Osteocyte (in vitro differentiated cells): Measurements from ENCODE around the gene ZBP1. TPM values are rescaled to one million over a fixed set of nuclear protein-coding genes. Genes with fewer than 3 reads are reported as not detected.
"Not testable (repeated sequence)": the region's sequence is repeated elsewhere in the genome, so short reads cannot be mapped to it uniquely, and the experiment has no call there.

Experiments
- DNase-seq: peaks from one replicate; pipeline ENCODE4 v3.0.0; 2021; ENCODE audit warnings: mixed read lengths; ENCODE audit not compliant: unreplicated experiment; ENCODE audit errors: extremely low spot score
- H3K27ac Mint-ChIP-seq: one replicate; pipeline ENCODE4 v1.8.0; 2021; ENCODE audit warnings: mild to moderate bottlenecking, mixed read lengths; ENCODE audit not compliant: unreplicated experiment
- H3K27me3 Mint-ChIP-seq: one replicate; pipeline ENCODE4 v1.8.0; 2021; ENCODE audit warnings: mixed read lengths; ENCODE audit not compliant: unreplicated experiment
- H3K36me3 Mint-ChIP-seq: one replicate; pipeline ENCODE4 v1.8.0; 2021; ENCODE audit warnings: mixed read lengths; ENCODE audit not compliant: unreplicated experiment
- H3K4me1 Mint-ChIP-seq: one replicate; pipeline ENCODE4 v1.8.0; 2021; ENCODE audit warnings: mixed read lengths; ENCODE audit not compliant: unreplicated experiment
- H3K4me3 Mint-ChIP-seq: one replicate; pipeline ENCODE4 v1.8.0; 2021; ENCODE audit warnings: mild to moderate bottlenecking, moderate library complexity, mixed read lengths; ENCODE audit not compliant: unreplicated experiment
- H3K9me3 Mint-ChIP-seq: one replicate; pipeline ENCODE4 v1.8.0; 2021; ENCODE audit warnings: mixed read lengths; ENCODE audit not compliant: unreplicated experiment
- total RNA-seq: library from RNA; stranded (reverse); gene quantifications from 2 replicates; pipeline ENCODE4 v1.2.1, GENCODE V29; 2021
- TF ChIP-seq, protein P1 (sequence below): fragments of 200-600 bp; sonication (generic); IDR thresholded peaks from 2 replicates; pipeline ENCODE4 v1.5.0; 2021; ENCODE audit warnings: antibody characterized with exemption, mild to moderate bottlenecking, moderate library complexity

Gene ZBP1
- total RNA-seq, 1 donor from 2014 or later: not detected

DNA sequence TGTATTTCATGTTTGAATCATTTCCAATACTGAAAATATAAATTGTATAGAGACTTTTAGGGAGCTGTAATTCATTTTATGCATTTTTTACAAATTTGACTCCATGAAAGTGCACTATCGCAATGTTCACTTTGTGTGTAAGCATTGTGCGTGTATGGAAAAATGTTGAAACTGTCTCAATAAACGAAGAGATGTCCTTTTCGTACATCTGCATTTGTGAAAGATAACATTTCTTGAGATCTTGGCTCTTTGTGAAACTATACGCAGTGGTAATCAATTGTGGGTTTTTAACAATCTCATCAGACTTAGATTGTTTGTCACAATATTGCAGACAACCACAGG is 18.6 kb upstream of the ZBP1 start:
- H3K36me3 Mint-ChIP-seq: peaks cover 3% of the 10 kb centered on the region
- H3K27ac Mint-ChIP-seq: no peak overlapping the region
- TF ChIP-seq, protein P1, sequence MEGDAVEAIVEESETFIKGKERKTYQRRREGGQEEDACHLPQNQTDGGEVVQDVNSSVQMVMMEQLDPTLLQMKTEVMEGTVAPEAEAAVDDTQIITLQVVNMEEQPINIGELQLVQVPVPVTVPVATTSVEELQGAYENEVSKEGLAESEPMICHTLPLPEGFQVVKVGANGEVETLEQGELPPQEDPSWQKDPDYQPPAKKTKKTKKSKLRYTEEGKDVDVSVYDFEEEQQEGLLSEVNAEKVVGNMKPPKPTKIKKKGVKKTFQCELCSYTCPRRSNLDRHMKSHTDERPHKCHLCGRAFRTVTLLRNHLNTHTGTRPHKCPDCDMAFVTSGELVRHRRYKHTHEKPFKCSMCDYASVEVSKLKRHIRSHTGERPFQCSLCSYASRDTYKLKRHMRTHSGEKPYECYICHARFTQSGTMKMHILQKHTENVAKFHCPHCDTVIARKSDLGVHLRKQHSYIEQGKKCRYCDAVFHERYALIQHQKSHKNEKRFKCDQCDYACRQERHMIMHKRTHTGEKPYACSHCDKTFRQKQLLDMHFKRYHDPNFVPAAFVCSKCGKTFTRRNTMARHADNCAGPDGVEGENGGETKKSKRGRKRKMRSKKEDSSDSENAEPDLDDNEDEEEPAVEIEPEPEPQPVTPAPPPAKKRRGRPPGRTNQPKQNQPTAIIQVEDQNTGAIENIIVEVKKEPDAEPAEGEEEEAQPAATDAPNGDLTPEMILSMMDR: no peak
- H3K4me1 Mint-ChIP-seq: peaks cover 3% of the 10 kb centered on the region
- peaks cover 73% of the 10 kb centered on the region for H3K27me3 Mint-ChIP-seq
- DNase-seq: no peak
- H3K4me3 Mint-ChIP-seq: no peak overlapping the region
- H3K9me3 Mint-ChIP-seq: peaks cover 25% of the 10 kb centered on the region

DNA sequence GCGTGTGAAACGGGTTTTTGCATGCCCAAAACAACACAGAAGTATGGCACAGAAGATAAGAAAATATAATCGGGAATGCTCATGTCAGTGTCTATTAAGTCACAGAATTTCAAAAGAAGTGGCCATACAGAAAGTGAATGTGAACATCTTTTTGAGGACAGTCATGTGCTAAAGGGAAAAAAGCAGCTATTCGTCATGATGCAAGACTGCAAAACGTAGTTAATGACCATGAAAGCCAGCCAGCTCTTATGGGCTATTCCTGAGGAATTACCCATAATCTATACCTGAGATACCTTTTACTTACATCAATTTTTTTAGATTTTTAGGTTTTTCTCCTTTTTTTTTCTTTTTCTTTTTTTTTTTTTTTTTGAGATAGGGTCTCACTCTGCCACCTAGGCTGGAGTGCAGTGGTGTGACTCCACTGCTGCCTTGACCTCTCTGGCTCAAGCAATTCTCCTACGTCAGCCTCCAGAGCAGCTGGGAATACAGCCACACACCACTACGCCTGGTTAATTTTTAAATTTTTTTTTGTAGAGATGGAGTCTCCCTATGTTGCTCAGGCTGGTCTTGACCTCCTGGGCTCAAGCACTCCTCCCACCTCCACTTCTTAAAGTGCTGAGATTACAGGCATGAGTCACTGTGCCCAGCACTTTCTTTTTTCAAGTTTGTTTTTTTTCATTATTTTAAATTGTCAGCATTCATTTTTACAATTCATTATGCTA is 18.1 kb upstream of the ZBP1 start:
- peaks cover 3% of the 10 kb centered on the region for H3K4me1 Mint-ChIP-seq
- peaks cover 3% of the 10 kb centered on the region for H3K36me3 Mint-ChIP-seq
- no peak overlapping the region for H3K4me3 Mint-ChIP-seq
- peaks cover 71% of the 10 kb centered on the region for H3K27me3 Mint-ChIP-seq
- TF ChIP-seq, protein P1: no peak
- DNase-seq: no peak
- H3K9me3 Mint-ChIP-seq: peaks cover 22% of the 10 kb centered on the region
- H3K27ac Mint-ChIP-seq: no peak overlapping the region

DNA sequence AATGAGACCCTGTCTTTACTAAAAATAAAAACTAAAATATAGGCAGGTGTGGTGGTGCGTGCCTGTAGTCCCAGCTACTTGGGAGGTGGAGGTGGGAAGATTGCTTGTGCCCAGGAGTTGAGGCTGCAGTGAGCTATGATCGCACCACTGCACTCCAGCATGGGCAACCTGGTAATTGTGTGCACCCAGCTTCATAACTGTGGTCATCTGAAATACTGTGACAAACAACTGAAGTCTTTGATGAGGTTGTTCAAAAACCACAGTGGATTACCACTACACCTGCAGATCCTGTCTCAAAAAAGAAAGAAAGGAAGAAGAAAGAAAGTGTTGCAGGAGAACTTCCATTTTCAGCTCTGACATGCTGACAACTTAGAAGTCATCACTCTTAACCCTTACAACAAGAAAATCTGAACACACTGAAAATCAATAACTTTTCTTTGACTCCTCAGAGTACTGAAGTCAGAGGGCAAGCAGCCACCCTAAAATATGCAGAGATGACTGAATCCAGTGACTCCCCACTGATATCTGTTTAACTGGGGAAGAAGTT is 13.8 kb upstream of the ZBP1 start:
- peaks cover 57% of the 10 kb centered on the region for H3K27me3 Mint-ChIP-seq
- peaks cover 3% of the 10 kb centered on the region for H3K36me3 Mint-ChIP-seq
- peaks cover 3% of the 10 kb centered on the region for H3K4me1 Mint-ChIP-seq
- H3K4me3 Mint-ChIP-seq: no peak overlapping the region
- TF ChIP-seq, protein P1: no peak
- no peak overlapping the region for H3K27ac Mint-ChIP-seq
- DNase-seq: no peak
- H3K9me3 Mint-ChIP-seq: peaks cover 17% of the 10 kb centered on the region

DNA sequence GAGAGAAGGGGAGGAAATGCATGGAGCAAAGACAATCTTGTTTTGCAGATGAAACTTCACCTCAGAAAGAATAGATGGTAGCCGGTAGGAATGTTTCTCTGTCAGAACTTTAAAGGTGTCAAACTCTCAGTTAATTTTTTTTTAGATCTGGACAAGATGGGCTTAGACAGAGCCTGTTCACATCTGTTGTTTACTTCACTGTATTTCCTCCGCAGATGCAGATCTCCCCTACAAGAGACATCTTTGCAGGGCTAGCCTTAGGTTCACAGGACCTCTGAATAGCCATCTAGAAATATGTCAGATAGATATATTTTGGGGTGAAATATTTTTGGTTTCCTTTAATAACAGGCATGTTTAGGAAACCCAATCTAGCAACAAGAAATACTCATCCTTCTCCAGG is 12.1 kb upstream of the ZBP1 start:
- Mint-ChIP-seq H3K4me1 (peaks cover 6% of the 10 kb centered on the region), H3K36me3 (peaks cover 3% of the 10 kb centered on the region), H3K27ac (no peak overlapping the region), H3K27me3 (peaks cover 52% of the 10 kb centered on the region), H3K4me3 (no peak overlapping the region), H3K9me3 (peaks cover 17% of the 10 kb centered on the region)
- no peak for DNase-seq
- TF ChIP-seq, protein P1: no peak

DNA sequence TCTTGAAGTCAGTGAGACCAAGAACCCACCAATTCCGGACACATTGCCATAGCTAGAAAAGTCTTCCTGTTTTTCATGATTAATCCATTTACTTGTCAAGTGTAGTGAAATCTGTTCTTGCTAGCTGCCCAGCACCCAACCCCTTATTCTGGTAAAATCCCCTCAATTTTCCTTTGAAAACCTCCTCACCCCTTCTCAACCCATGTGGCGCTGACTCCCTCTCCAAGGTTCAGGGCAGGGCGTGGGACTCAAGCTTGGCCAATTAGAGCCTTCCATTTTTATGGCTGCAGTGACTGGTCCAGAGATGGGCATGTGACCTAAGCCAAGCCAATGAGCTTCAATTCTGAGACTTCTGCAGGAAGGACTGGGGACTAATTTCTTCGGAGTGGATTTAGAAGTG is 9.8 kb upstream of the ZBP1 start:
- no peak overlapping the region for H3K4me3 Mint-ChIP-seq
- TF ChIP-seq, protein P1: no peak
- H3K36me3 Mint-ChIP-seq: no peaks in the 10 kb centered on the region
- H3K9me3 Mint-ChIP-seq: no peaks in the 10 kb centered on the region
- H3K27ac Mint-ChIP-seq: no peak overlapping the region
- H3K27me3 Mint-ChIP-seq: peaks cover 30% of the 10 kb centered on the region
- H3K4me1 Mint-ChIP-seq: peaks cover 6% of the 10 kb centered on the region
- DNase-seq: no peak

DNA sequence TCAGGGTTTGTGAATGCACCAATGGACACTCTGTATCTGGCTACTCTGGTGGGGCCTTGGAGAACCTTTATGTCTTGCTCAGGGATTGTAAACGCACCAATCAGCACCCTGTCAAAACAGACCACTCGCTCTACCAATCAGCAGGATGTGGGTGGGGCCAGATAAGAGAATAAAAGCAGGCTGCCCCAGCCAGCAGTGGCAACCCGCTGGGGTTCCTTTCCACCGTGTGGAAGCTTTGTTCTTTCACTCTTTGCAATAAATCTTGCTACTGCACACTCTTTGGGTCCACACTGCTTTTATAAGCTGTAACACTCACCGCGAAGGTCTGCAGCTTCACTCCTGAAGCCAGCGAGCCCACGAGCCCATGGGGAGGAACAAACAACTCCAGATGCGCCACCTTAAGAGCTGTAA is 9.3 kb upstream of the ZBP1 start:
- peaks cover 25% of the 10 kb centered on the region for H3K27me3 Mint-ChIP-seq
- H3K4me1 Mint-ChIP-seq, H3K4me3 Mint-ChIP-seq, DNase-seq, H3K9me3 Mint-ChIP-seq, H3K27ac Mint-ChIP-seq, H3K36me3 Mint-ChIP-seq: not testable (repeated sequence)

DNA sequence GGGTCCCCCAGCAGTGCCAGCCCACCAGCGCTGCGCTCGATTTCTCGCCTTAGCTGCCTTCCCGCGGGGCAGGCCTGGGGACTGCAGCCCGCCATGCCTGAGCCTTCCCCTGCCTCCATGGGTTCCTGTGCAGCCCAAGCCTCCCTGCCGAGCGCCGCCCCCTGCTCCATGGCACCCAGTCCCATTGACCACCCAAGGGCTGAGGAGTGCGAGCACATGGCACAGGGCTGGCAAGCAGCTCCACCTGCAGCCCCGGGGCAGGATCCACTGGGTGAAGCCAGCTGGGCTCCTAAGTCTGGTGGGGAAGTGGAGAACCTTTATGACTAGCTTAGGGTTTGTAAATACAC is 8.7 kb upstream of the ZBP1 start:
- not testable (repeated sequence) for H3K4me3 Mint-ChIP-seq, H3K9me3 Mint-ChIP-seq, H3K27ac Mint-ChIP-seq, H3K4me1 Mint-ChIP-seq, H3K36me3 Mint-ChIP-seq
- peak; percentile 83 for DNase-seq
- peaks cover 20% of the 10 kb centered on the region for H3K27me3 Mint-ChIP-seq
